ENCODE results near the gene CAPN14. TPM values are rescaled to one million over a fixed set of nuclear protein-coding genes. Genes with fewer than 3 reads are reported as not detected.

The CAPN14 gene
- total and polyA plus RNA-seq, 3 donors from 2014 or later = 0.36 to 1.1 (median 0.47) TPM

GRCh38 chr2:31176742-31177141 is 40.6 kb downstream of the CAPN14 start:
- no peaks in the 10 kb centered on the region for H3K27me3 ChIP-seq
- H3K27ac ChIP-seq = no peak overlapping the region
- H3K4me1 ChIP-seq = no peaks in the 10 kb centered on the region
- no peaks in the 10 kb centered on the region for H3K36me3 ChIP-seq (ENCODE audit: low read depth, missing control alignments)
- no peak overlapping the region for H3K4me3 ChIP-seq
- 86 to 94% methylated on average over 9 to 10 of the region's 10 CpGs for WGBS, 2 donors
- no peak for TF ChIP-seq POLR2A (IDR thresholded peaks at IDR 0.05)
- no peak for TF ChIP-seq CTCF (IDR thresholded peaks at IDR 0.05)
- no peaks in the 10 kb centered on the region for H3K9me3 ChIP-seq
- no peak for DNase-seq
- intact Hi-C loops (cut with DNase I; ENCODE audit: low total_unique reads) = loop anchor here (10.0 kb wide), 1 partner anchor 462 kb away; no protein-coding TSS in a partner anchor

- Histone ChIP-seq H3K4me3 (no peak overlapping the region), H3K27me3 (no peaks in the 10 kb centered on the region), H3K27ac (no peak overlapping the region), H3K36me3 (ENCODE audit: low read depth, missing control alignments) (no peaks in the 10 kb centered on the region), H3K9me3 (no peaks in the 10 kb centered on the region), H3K4me1 (no peaks in the 10 kb centered on the region)
- DNase-seq = no peak
- TF ChIP-seq CTCF (IDR thresholded peaks at IDR 0.05) (no peak), POLR2A (IDR thresholded peaks at IDR 0.05) (no peak)
- intact Hi-C loops (cut with DNase I; ENCODE audit: low total_unique reads) = loop anchor here (10.0 kb wide), 1 partner anchor 456 kb away; no protein-coding TSS in a partner anchor
- WGBS, 2 donors = 84 to 87% methylated on average over 4 of the region's 4 CpGs
Observed at GRCh38 chr2:31171142-31171541, 46.2 kb downstream of the CAPN14 start.

DNA sequence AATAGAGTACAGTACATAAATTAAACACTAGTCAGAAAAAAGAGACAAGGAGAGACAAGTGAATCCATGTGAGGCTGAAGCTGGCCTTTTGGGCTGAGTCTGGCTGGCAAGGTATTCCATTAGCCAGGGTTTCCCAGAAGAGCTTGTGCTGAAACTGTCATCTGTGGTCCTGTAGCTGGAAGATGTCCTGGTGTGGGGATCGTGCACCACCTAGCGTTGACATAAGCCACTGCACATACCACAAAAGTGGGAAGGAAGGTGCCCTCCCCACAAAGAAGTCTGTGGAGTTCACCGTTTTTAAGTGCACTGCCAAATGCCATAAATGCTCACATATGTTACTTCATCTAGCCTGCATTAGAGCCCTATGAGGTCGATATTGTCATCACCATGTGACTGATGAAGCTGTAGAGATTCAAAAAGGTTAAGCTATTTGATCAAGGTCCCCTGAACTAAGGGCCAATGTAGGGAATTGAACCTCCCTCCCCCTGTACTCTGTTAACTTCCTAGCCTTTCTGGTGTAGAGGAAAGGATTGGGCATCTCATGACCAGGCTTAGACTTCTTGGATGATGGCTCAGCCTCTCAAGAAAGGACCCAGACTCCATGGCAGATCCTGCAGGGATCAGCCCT is 47.1 kb downstream of the CAPN14 start:
- Histone ChIP-seq H3K4me1 (no peaks in the 10 kb centered on the region), H3K27me3 (no peaks in the 10 kb centered on the region), H3K27ac (no peak overlapping the region), H3K4me3 (no peak overlapping the region), H3K36me3 (ENCODE audit: low read depth, missing control alignments) (no peaks in the 10 kb centered on the region), H3K9me3 (no peaks in the 10 kb centered on the region)
- intact Hi-C loops (cut with DNase I; ENCODE audit: low total_unique reads) = loop anchor here (10.0 kb wide), 1 partner anchor 455 kb away; no protein-coding TSS in a partner anchor
- TF ChIP-seq CTCF (IDR thresholded peaks at IDR 0.05) (peak; percentile 70 to 83 (median 75)), POLR2A (IDR thresholded peaks at IDR 0.05) (no peak)
- DNase-seq = peak; percentile 57
- 18 to 27% methylated on average over 4 of the region's 4 CpGs for WGBS, 2 donors

DNA sequence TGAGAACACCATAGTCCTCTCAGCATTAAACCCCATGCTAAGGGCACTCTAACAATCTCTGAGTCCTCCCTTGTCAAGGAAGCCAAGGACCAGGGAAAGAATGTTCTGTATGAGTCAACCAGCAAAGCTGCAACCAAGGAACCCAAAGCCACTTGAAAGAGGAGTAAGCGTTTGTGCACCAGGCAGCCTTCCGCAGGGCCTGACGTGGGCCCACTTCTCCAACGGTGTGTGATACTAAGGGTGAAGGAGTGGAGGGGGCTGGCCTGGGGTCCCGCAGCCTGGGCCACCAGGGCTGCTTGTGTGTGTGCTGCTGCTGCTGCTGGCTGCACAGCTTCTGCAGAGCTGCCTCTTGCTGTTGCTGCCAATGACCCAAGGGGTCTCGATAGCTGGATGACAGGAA is 49.0 kb downstream of the CAPN14 start:
- Histone ChIP-seq H3K27me3 (no peaks in the 10 kb centered on the region), H3K27ac (no peak overlapping the region), H3K4me1 (no peaks in the 10 kb centered on the region), H3K4me3 (no peak overlapping the region), H3K36me3 (ENCODE audit: low read depth, missing control alignments) (no peaks in the 10 kb centered on the region), H3K9me3 (no peaks in the 10 kb centered on the region)
- TF ChIP-seq POLR2A (IDR thresholded peaks at IDR 0.05) = no peak
- TF ChIP-seq CTCF (IDR thresholded peaks at IDR 0.05) = no peak
- DNase-seq = no peak
- 92% methylated on average over 6 of the region's 6 CpGs for WGBS, 2 donors
- intact Hi-C loops (cut with DNase I; ENCODE audit: low total_unique reads) = no loop called here

DNA sequence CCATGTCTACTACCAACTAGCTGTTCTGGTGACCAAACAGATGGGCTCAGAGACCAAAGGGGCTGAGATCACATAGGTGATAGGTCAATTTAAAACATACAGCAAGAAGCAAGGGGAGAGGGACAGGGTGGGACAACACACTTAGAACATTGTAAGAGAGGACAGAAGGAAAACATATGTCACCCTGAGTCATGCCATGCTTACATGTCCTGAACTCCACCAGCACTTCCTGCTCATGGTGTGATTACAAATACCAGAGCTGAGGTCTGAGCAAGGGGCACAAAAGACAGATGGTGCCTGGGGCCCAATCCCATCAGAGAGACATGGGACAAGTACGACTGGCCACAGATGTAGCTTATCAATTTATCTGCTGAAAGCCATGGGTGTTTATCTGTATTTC is 50.4 kb downstream of the CAPN14 start:
- Histone ChIP-seq H3K4me1 (no peaks in the 10 kb centered on the region), H3K27ac (no peak overlapping the region), H3K4me3 (no peak overlapping the region), H3K36me3 (ENCODE audit: low read depth, missing control alignments) (no peaks in the 10 kb centered on the region), H3K9me3 (no peaks in the 10 kb centered on the region), H3K27me3 (no peaks in the 10 kb centered on the region)
- WGBS, 2 donors = 88 to 92% methylated on average over 1 of the region's 1 CpG
- intact Hi-C loops (cut with DNase I; ENCODE audit: low total_unique reads) = no loop called here
- no peak for TF ChIP-seq POLR2A (IDR thresholded peaks at IDR 0.05)
- no peak for TF ChIP-seq CTCF (IDR thresholded peaks at IDR 0.05)
- no peak for DNase-seq

Data from testis (tissue), 3 donors.